SK-N-SH (cell line): ENCODE measurements around the gene DNAJC25. TPM values are rescaled to one million over a fixed set of nuclear protein-coding genes. Genes with fewer than 3 reads are reported as not detected.

ENCODE experiments used
- CTCF ChIA-PET: fragments of 300-600, 350-600 bp; formaldehyde crosslinking; extraction: SDS; loops from one replicate; lab custom pipeline; 2021; lab: Yijun Ruan, JAX
- POLR2A ChIA-PET: fragments of 350-600 bp; sonication (Branson Sonifier 250); formaldehyde crosslinking; extraction: SDS; loops from one replicate; lab custom pipeline; 2020; ENCODE audit warnings: antibody characterized with exemption, inconsistent platforms; lab: Yijun Ruan, JAX
- DNase-seq: peaks from one replicate; pipeline ENCODE4 v3.0.0; 2012
- H2AFZ ChIP-seq: fragments of 200-600 bp; sonication (generic); 2 replicates; pipeline ENCODE4 v1.8.1; 2016; ENCODE audit warnings: antibody characterized with exemption, mild to moderate bottlenecking, low read depth
- H3F3A ChIP-seq: fragments of 200-600 bp; sonication (generic); replicated peaks from 2 replicates; pipeline ENCODE3; 2016; ENCODE audit warnings: antibody characterized with exemption, mild to moderate bottlenecking; ENCODE audit not compliant: insufficient read depth
- H3K27ac ChIP-seq, 2 experiments: fragments of 200-500 bp in 1 of 2; fragments of 200-600 bp in 1 of 2; sonication (Bioruptor generic) in 1 of 2; sonication (generic), shearing (Covaris generic) in 1 of 2; 2 replicates each; pipeline versions ENCODE4 v1.5.1 to v1.6.1; 2014 to 2016; ENCODE audit warnings: low read depth in 2 of 2, inconsistent platforms in 1 of 2, low read length in 1 of 2, mild to moderate bottlenecking in 1 of 2, mixed read lengths in 1 of 2
- H3K27me3 ChIP-seq: fragments of 200-600 bp; sonication (generic), shearing (Covaris generic); 2 replicates; pipeline ENCODE4 v1.6.1; 2016; ENCODE audit warnings: mixed run types; ENCODE audit not compliant: insufficient read depth
- H3K36me3 ChIP-seq, 2 experiments: fragments of 200-500 bp in 1 of 2; fragments of 200-600 bp in 1 of 2; sonication (Bioruptor generic) in 1 of 2; sonication (generic) in 1 of 2; replicated peaks in 1 of 2; 2 replicates each; pipeline versions ENCODE3 to v1.5.1; 2014 to 2016; ENCODE audit warnings: low read length in 1 of 2, mild to moderate bottlenecking in 1 of 2; ENCODE audit not compliant: insufficient read depth in 2 of 2, control insufficient read depth in 1 of 2
- H3K4me1 ChIP-seq, 2 experiments: fragments of 200-500 bp in 1 of 2; fragments of 200-600 bp in 1 of 2; sonication (Bioruptor generic) in 1 of 2; sonication (generic), shearing (Covaris generic) in 1 of 2; 2 replicates each; pipeline versions ENCODE4 v1.5.1 to v1.6.1; 2014 to 2016; ENCODE audit warnings: low read depth in 1 of 2, low read length in 1 of 2, mixed run types in 1 of 2; ENCODE audit not compliant: insufficient read depth in 2 of 2, control insufficient read depth in 1 of 2
- H3K4me2 ChIP-seq: fragments of 200-600 bp; sonication (generic), shearing (Covaris generic); 2 replicates; pipeline ENCODE4 v1.6.1; 2017; ENCODE audit warnings: mixed run types
- H3K4me3 ChIP-seq, 2 experiments: fragments of 200-500 bp in 1 of 2; fragments of 200-600 bp in 1 of 2; sonication (Bioruptor generic) in 1 of 2; sonication (generic), shearing (Covaris generic) in 1 of 2; 2 replicates each; pipeline versions ENCODE4 v1.5.1 to v1.8.1; 2014 to 2016; ENCODE audit warnings: low read depth in 2 of 2, inconsistent platforms in 1 of 2, low read length in 1 of 2, mild to moderate bottlenecking in 1 of 2, mixed read lengths in 1 of 2, moderate library complexity in 1 of 2
- H3K79me2 ChIP-seq: fragments of 200-600 bp; sonication (generic); 2 replicates; pipeline ENCODE4 v1.8.1; 2017; ENCODE audit warnings: mild to moderate bottlenecking; ENCODE audit not compliant: insufficient read depth
- H3K9ac ChIP-seq: fragments of 200-600 bp; sonication (generic); 2 replicates; pipeline ENCODE4 v1.6.1; 2017; ENCODE audit warnings: mixed run types
- H3K9me2 ChIP-seq: fragments of 200-600 bp; sonication (generic); 2 replicates; pipeline ENCODE4 v1.6.1; 2017; ENCODE audit warnings: mixed run types
- H3K9me3 ChIP-seq: fragments of 200-600 bp; sonication (generic); 2 replicates; pipeline ENCODE4 v1.6.1; 2017; ENCODE audit warnings: mixed run types, mild to moderate bottlenecking, moderate library complexity
- H4K20me1 ChIP-seq: fragments of 200-600 bp; sonication (generic); 2 replicates; pipeline ENCODE4 v1.6.1; 2017; ENCODE audit warnings: mild to moderate bottlenecking, mixed run types; ENCODE audit not compliant: insufficient read depth
- CHD2 ChIP-seq: fragments of 150-350 bp; IDR thresholded peaks from 2 replicates; pipeline ENCODE4 v1.6.1; 2018; ENCODE audit warnings: low read length; ENCODE audit not compliant: partially characterized antibody
- FOSL2 ChIP-seq: IDR thresholded peaks from 2 replicates; pipeline ENCODE4 v1.4.0; 2012; ENCODE audit warnings: low read depth, mild to moderate bottlenecking, moderate library complexity, borderline replicate concordance
- FOXJ3 ChIP-seq: sonication (generic); formaldehyde crosslinking; IDR thresholded peaks from 2 replicates; pipeline ENCODE4 v1.5.1; 2020; ENCODE audit warnings: mild to moderate bottlenecking, missing genetic modification reagents
- FOXM1 ChIP-seq: IDR thresholded peaks from 2 replicates; pipeline ENCODE4 v1.4.0; 2012; ENCODE audit warnings: low read depth, mild to moderate bottlenecking
- GABPA ChIP-seq: IDR thresholded peaks from 2 replicates; pipeline ENCODE4 v1.4.0; 2012; ENCODE audit warnings: low read depth, mild to moderate bottlenecking
- GATA2 ChIP-seq: sonication (generic); formaldehyde crosslinking; IDR thresholded peaks from 2 replicates; pipeline ENCODE4 v1.5.0; 2020; ENCODE audit warnings: mild to moderate bottlenecking, missing genetic modification reagents
- JUND ChIP-seq: IDR thresholded peaks from 2 replicates; pipeline ENCODE4 v1.4.0; 2012
- NFIC ChIP-seq: IDR thresholded peaks from 2 replicates; pipeline ENCODE4 v1.4.0; 2012; ENCODE audit warnings: borderline replicate concordance
- NRF1 ChIP-seq: IDR thresholded peaks from 2 replicates; pipeline ENCODE4 v1.6.1; 2012; ENCODE audit warnings: low read depth, mild to moderate bottlenecking, low read length
- POLR2AphosphoS5 ChIP-seq: IDR thresholded peaks from 2 replicates; pipeline ENCODE4 v1.6.1; 2012; ENCODE audit warnings: low read depth, low read length
- RCOR1 ChIP-seq: fragments of 150-350 bp; IDR thresholded peaks from 2 replicates; pipeline ENCODE4 v1.6.1; 2017; ENCODE audit warnings: antibody characterized with exemption, low read length
- RFX5 ChIP-seq: IDR thresholded peaks from 2 replicates; pipeline ENCODE4 v1.6.1; 2012; ENCODE audit warnings: mild to moderate bottlenecking, improper control_type of control experiment, low read length
- RXRA ChIP-seq: IDR thresholded peaks from 2 replicates; pipeline ENCODE4 v1.4.0; 2012; ENCODE audit warnings: low read depth, mild to moderate bottlenecking, borderline replicate concordance
- SMC3 ChIP-seq: IDR thresholded peaks from 2 replicates; pipeline ENCODE4 v1.6.1; 2012; ENCODE audit warnings: low read depth, low read length, improper control_type of control experiment
- TAF1 ChIP-seq: IDR thresholded peaks from 2 replicates; pipeline ENCODE4 v1.6.1; 2012; ENCODE audit warnings: low read depth, mild to moderate bottlenecking, low read length, moderate library complexity, borderline replicate concordance
- TCF12 ChIP-seq: IDR thresholded peaks from 2 replicates; pipeline ENCODE4 v1.4.0; 2012
- YY1 ChIP-seq: IDR thresholded peaks from 2 replicates; pipeline ENCODE4 v1.4.0; 2012; ENCODE audit warnings: low read depth, mild to moderate bottlenecking
- WGBS: methylation state at CpG from one replicate; pipeline ENCODE4 v1.1.6; 2017; ENCODE audit warnings: low lambda C conversion rate; 5-methylcytosine and 5-hydroxymethylcytosine counted together
- polyA plus RNA-seq, 3 experiments: library from polyadenylated mRNA; depleted of rRNA; stranded (reverse); fragments of >200 nt; gene quantifications; 2 replicates each; pipeline ENCODE4 v1.2.3, GENCODE V29; 2012
- TF ChIP-seq, protein P1 (sequence below): IDR thresholded peaks from 2 replicates; pipeline ENCODE4 v1.4.0; 2012; ENCODE audit warnings: low read depth
- TF ChIP-seq, protein P2 (sequence below): IDR thresholded peaks from 2 replicates; pipeline ENCODE4 v1.6.1; 2012; ENCODE audit warnings: mild to moderate bottlenecking, low read depth, low read length, moderate library complexity
- TF ChIP-seq, protein P3 (sequence below): IDR thresholded peaks from 2 replicates; pipeline ENCODE4; 2012

DNAJC25 gene
- polyA plus RNA-seq, 1 of the 3 experiments (the other 2 are of a cell fraction): 3.3 TPM

DNA sequence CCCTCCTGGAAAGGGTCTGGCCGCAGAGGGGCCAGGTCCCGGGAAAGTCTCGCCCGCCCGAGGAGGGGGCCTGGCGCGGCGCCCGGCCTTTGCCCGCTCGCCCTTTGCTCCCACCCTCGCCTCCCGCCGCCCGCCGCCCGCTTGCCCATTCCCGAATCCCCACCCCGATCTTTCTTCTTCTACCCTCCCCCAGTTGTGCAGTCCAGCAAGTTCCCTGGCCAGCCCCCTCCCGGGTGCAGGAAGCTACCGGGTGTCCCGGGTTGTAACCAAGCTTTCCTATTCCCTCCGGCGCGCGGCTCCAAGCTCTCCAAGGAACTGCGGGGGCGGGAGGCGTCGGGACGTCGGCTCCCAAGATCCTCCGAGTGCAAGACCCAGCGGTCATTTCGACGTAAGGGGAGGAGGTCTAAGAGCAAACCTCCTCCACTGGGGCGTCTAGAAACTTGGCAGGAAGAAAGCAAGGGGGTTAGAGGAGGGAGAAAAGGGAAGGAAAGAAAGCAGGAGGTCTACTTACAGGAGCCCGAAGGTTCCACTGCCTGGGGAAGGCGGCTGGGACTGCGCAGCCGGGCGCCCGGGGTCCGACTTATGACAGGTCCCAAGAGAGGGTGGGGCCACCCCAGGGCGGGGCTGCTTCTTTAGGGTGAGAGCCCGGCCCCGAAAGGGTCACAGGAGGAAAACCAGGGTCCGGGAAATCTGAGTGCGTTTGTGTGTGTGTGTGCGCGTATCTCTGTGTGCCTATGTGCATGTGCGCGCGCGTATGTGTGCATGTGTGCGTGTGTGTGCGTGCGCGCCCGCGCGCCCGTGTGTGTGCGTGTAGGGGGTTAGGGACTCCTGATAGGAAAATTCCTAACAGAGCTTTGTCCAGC lies 31.8 kb upstream of the DNAJC25 start, which contains the start of gene PTGR1:
PTGR1 (minus strand) TSS at position 556 of the 863 bp plus-strand sequence. CDS start 2,225 bp downstream, outside the sequence.
- Histone ChIP-seq H4K20me1 (no peaks in the 10 kb centered on the region), H3K79me2 (no peaks in the 10 kb centered on the region), H3K4me1 (no peaks in the 10 kb centered on the region; a peak in 1 of 4 replicates), H3F3A (peaks cover 7% of the 10 kb centered on the region)
- CTCF ChIA-PET: interaction anchor here (1.0 to 4.8 kb wide), 7 partner anchors 22 to 475 kb away, joined by 4 to 49 read pairs (median 7); partner anchors contain the start of gene DNAJC25
- TF ChIP-seq TAF1 (peak; percentile 66; the same call in 1 of the 2 replicates), NFIC (peak; percentile 8; the same call in 1 of the 2 replicates), RFX5 (no peak), JUND (no peak), POLR2AphosphoS5 (0 out of 2 replicates have a peak, but pooled peaks have one; percentile 37)
- TF ChIP-seq, protein P1, sequence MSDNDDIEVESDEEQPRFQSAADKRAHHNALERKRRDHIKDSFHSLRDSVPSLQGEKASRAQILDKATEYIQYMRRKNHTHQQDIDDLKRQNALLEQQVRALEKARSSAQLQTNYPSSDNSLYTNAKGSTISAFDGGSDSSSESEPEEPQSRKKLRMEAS: peak; percentile 50; the same call in 1 of the 2 replicates
- TF ChIP-seq, all 33 proteins: peak for 4
- no peaks in the 10 kb centered on the region for H3K9me3 ChIP-seq
- no peaks in the 10 kb centered on the region for H3K9me2 ChIP-seq
- H3K36me3 ChIP-seq: peaks cover 10 to 20% of the 10 kb centered on the region in 2 experiments
- H3K4me2 ChIP-seq: peak within 1 kb of the TSS; percentile 92
- peak within 1 kb of the TSS; percentile 35 to 53; a peak in 3 of 4 replicates for H3K27ac ChIP-seq
- H3K4me3 ChIP-seq: peak within 1 kb of the TSS; percentile 54 to 75
- H2AFZ ChIP-seq: peak within 1 kb of the TSS; percentile 94
- POLR2A ChIA-PET: no interaction called here
- 18% methylated on average over 54 of the region's 64 CpGs for WGBS
- no peaks in the 10 kb centered on the region for H3K27me3 ChIP-seq
- peak within 1 kb of the TSS; percentile 62 for H3K9ac ChIP-seq
- DNase-seq: peak; percentile 82

DNA sequence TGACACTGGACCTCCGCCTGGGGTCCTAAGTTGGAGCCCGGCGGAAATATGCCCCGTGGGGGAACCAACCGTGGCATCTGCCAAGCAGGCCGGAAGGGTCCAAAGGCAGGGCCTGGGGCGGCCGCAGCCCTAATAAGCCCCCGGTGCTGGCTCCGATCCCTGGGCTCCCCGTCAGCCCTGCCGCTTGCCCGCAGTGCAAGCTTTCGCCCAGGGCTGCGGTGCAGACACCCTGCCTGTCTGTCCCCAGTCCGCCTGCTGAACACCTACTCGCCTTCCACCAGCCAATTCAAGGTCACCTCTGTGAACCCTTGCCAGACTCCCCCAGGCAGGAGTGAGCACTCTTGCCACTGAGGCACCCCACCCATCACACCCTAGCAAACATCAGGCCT lies 31.2 kb upstream of the DNAJC25 start:
- DNase-seq: no peak
- WGBS: 100% methylated on average over 3 of the region's 17 CpGs
- Histone ChIP-seq H3K9me3 (no peaks in the 10 kb centered on the region), H3F3A (peaks cover 7% of the 10 kb centered on the region), H3K27me3 (no peaks in the 10 kb centered on the region), H2AFZ (peak overlapping the region; percentile 94; the same call in 1 of the 2 replicates), H3K27ac (no peak overlapping the region), H3K4me3 (peak overlapping the region in 1 of 2 experiments; percentile 54; a peak in 2 of 4 replicates), H3K36me3 (peaks cover 10 to 19% of the 10 kb centered on the region in 2 experiments), H3K79me2 (no peaks in the 10 kb centered on the region), H3K9me2 (no peaks in the 10 kb centered on the region), H3K4me1 (no peaks in the 10 kb centered on the region; a peak in 1 of 4 replicates), H4K20me1 (no peaks in the 10 kb centered on the region), H3K9ac (no peak overlapping the region), H3K4me2 (peak overlapping the region; percentile 92)
- POLR2A ChIA-PET: no interaction called here
- TF ChIP-seq YY1: no peak
- no peak for TF ChIP-seq GABPA
- TF ChIP-seq FOXJ3 (CRISPR knock-in tag): no peak
- TF ChIP-seq RCOR1: no peak
- no peak for TF ChIP-seq TCF12
- no peak for TF ChIP-seq GATA2 (CRISPR knock-in tag)
- TF ChIP-seq CHD2: no peak
- TF ChIP-seq FOSL2: no peak
- no peak for TF ChIP-seq RFX5
- TF ChIP-seq NRF1: no peak
- no peak for TF ChIP-seq FOXM1
- TF ChIP-seq POLR2AphosphoS5: no peak
- TF ChIP-seq, protein P1: no peak
- TF ChIP-seq, protein P2, sequence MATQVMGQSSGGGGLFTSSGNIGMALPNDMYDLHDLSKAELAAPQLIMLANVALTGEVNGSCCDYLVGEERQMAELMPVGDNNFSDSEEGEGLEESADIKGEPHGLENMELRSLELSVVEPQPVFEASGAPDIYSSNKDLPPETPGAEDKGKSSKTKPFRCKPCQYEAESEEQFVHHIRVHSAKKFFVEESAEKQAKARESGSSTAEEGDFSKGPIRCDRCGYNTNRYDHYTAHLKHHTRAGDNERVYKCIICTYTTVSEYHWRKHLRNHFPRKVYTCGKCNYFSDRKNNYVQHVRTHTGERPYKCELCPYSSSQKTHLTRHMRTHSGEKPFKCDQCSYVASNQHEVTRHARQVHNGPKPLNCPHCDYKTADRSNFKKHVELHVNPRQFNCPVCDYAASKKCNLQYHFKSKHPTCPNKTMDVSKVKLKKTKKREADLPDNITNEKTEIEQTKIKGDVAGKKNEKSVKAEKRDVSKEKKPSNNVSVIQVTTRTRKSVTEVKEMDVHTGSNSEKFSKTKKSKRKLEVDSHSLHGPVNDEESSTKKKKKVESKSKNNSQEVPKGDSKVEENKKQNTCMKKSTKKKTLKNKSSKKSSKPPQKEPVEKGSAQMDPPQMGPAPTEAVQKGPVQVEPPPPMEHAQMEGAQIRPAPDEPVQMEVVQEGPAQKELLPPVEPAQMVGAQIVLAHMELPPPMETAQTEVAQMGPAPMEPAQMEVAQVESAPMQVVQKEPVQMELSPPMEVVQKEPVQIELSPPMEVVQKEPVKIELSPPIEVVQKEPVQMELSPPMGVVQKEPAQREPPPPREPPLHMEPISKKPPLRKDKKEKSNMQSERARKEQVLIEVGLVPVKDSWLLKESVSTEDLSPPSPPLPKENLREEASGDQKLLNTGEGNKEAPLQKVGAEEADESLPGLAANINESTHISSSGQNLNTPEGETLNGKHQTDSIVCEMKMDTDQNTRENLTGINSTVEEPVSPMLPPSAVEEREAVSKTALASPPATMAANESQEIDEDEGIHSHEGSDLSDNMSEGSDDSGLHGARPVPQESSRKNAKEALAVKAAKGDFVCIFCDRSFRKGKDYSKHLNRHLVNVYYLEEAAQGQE: no peak
- TF ChIP-seq, protein P3, sequence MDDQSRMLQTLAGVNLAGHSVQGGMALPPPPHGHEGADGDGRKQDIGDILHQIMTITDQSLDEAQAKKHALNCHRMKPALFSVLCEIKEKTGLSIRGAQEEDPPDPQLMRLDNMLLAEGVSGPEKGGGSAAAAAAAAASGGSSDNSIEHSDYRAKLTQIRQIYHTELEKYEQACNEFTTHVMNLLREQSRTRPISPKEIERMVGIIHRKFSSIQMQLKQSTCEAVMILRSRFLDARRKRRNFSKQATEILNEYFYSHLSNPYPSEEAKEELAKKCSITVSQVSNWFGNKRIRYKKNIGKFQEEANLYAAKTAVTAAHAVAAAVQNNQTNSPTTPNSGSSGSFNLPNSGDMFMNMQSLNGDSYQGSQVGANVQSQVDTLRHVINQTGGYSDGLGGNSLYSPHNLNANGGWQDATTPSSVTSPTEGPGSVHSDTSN: no peak
- TF ChIP-seq SMC3: no peak
- no peak for TF ChIP-seq NFIC
- no peak for TF ChIP-seq RXRA
- CTCF ChIA-PET: interaction anchor here (0.7 to 4.8 kb wide), 4 partner anchors 22 to 475 kb away, joined by 3 to 49 read pairs (median 8); no protein-coding TSS in a partner anchor
